Measurements from ENCODE around the gene FAU.

The FAU gene

GRCh38 chr11:65132988-65133700, 11.2 kb upstream of the FAU start:
- peaks cover 39% of the 10 kb centered on the region for H3K36me3 ChIP-seq (replicated peaks)
- in situ Hi-C loops (cut with MboI; ENCODE audit: low sequenced_read_pairs): no loop called here

GRCh38 chr11:65132238-65132987, 10.5 kb upstream of the FAU start:
- Histone ChIP-seq H3K4me1 (peaks cover 9% of the 10 kb centered on the region; the same call in 1 of the 2 replicates), H3K36me3 (replicated peaks) (peaks cover 44% of the 10 kb centered on the region), H3K9me3 (no peaks in the 10 kb centered on the region), H3K4me3 (no peak overlapping the region), H3K27me3 (ENCODE audit: low read depth) (no peaks in the 10 kb centered on the region)
- no peak for DNase-seq (ENCODE audit: low spot score in 2 of 2)
- in situ Hi-C loops (cut with MboI; ENCODE audit: low sequenced_read_pairs): no loop called here

More at GRCh38 chr11:65132988-65133700, 11.2 kb upstream of the FAU start:
- Histone ChIP-seq H3K4me3 (peak overlapping the region; percentile 72), H3K27me3 (ENCODE audit: low read depth) (no peaks in the 10 kb centered on the region), H3K4me1 (peaks cover 9% of the 10 kb centered on the region; the same call in 1 of the 2 replicates), H3K9me3 (no peaks in the 10 kb centered on the region)
- DNase-seq (ENCODE audit: low spot score in 2 of 2): peak in 1 of 2 experiments; percentile 67

- Histone ChIP-seq H3K36me3 (replicated peaks) (peaks cover 49% of the 10 kb centered on the region), H3K4me1 (peaks cover 9% of the 10 kb centered on the region; the same call in 1 of the 2 replicates), H3K9me3 (no peaks in the 10 kb centered on the region), H3K4me3 (no peak overlapping the region), H3K27me3 (ENCODE audit: low read depth) (no peaks in the 10 kb centered on the region)
- in situ Hi-C loops (cut with MboI; ENCODE audit: low sequenced_read_pairs): no loop called here
- DNase-seq (ENCODE audit: low spot score in 2 of 2): no peak
These were observed 9.9 kb upstream of the FAU start for GRCh38 chr11:65131895-65132237.

- Histone ChIP-seq H3K36me3 (replicated peaks) (peaks cover 54% of the 10 kb centered on the region), H3K4me1 (peaks cover 9% of the 10 kb centered on the region; the same call in 1 of the 2 replicates), H3K27me3 (ENCODE audit: low read depth) (no peaks in the 10 kb centered on the region), H3K9me3 (no peaks in the 10 kb centered on the region), H3K4me3 (no peak overlapping the region)
- DNase-seq (ENCODE audit: low spot score in 2 of 2): no peak
- in situ Hi-C loops (cut with MboI; ENCODE audit: low sequenced_read_pairs): no loop called here
These were observed 9.5 kb upstream of the FAU start for GRCh38 chr11:65131417-65131776.

- no peak for DNase-seq (ENCODE audit: low spot score in 2 of 2)
These were observed 8.9 kb upstream of the FAU start for GRCh38 chr11:65130631-65131416.

GRCh38 chr11:65129649-65130441, 7.9 kb upstream of the FAU start:
- DNase-seq (ENCODE audit: low spot score in 2 of 2): no peak
- Histone ChIP-seq H3K4me3 (no peak overlapping the region), H3K4me1 (0 out of 2 replicates have a peak, but pooled peaks cover 3% of the 10 kb centered on the region), H3K36me3 (replicated peaks) (peaks cover 68% of the 10 kb centered on the region), H3K9me3 (no peaks in the 10 kb centered on the region), H3K27me3 (ENCODE audit: low read depth) (no peaks in the 10 kb centered on the region)
- in situ Hi-C loops (cut with MboI; ENCODE audit: low sequenced_read_pairs): no loop called here

More at GRCh38 chr11:65130631-65131416, 8.9 kb upstream of the FAU start:
- peaks cover 9% of the 10 kb centered on the region; the same call in 1 of the 2 replicates for H3K4me1 ChIP-seq
- peaks cover 58% of the 10 kb centered on the region for H3K36me3 ChIP-seq (replicated peaks)
- no peak overlapping the region for H3K4me3 ChIP-seq
- in situ Hi-C loops (cut with MboI; ENCODE audit: low sequenced_read_pairs): no loop called here
- no peaks in the 10 kb centered on the region for H3K27me3 ChIP-seq (ENCODE audit: low read depth)
- H3K9me3 ChIP-seq: no peaks in the 10 kb centered on the region

- H3K27me3 ChIP-seq (ENCODE audit: low read depth): no peaks in the 10 kb centered on the region
- H3K9me3 ChIP-seq: no peaks in the 10 kb centered on the region
- H3K4me1 ChIP-seq: peaks cover 6% of the 10 kb centered on the region; the same call in 1 of the 2 replicates
- no peak overlapping the region for H3K4me3 ChIP-seq
- DNase-seq (ENCODE audit: low spot score in 2 of 2): no peak
- peaks cover 76% of the 10 kb centered on the region for H3K36me3 ChIP-seq (replicated peaks)
- in situ Hi-C loops (cut with MboI; ENCODE audit: low sequenced_read_pairs): no loop called here
These were observed 6.5 kb upstream of the FAU start for GRCh38 chr11:65128182-65129145.

GRCh38 chr11:65127473-65128181, 5.7 kb upstream of the FAU start:
- no peaks in the 10 kb centered on the region for H3K27me3 ChIP-seq (ENCODE audit: low read depth)
- no peak for DNase-seq (ENCODE audit: low spot score in 2 of 2)
- peaks cover 78% of the 10 kb centered on the region for H3K36me3 ChIP-seq (replicated peaks)
- no peaks in the 10 kb centered on the region for H3K9me3 ChIP-seq
- no peak overlapping the region for H3K4me3 ChIP-seq
- in situ Hi-C loops (cut with MboI; ENCODE audit: low sequenced_read_pairs): no loop called here
- peaks cover 11% of the 10 kb centered on the region; the same call in 1 of the 2 replicates for H3K4me1 ChIP-seq

GRCh38 chr11:65126624-65127274, 4.8 kb upstream of the FAU start:
- no peaks in the 10 kb centered on the region for H3K27me3 ChIP-seq (ENCODE audit: low read depth)
- H3K36me3 ChIP-seq (replicated peaks): peaks cover 72% of the 10 kb centered on the region
- no peak for DNase-seq (ENCODE audit: low spot score in 2 of 2)
- H3K4me3 ChIP-seq: no peak overlapping the region
- H3K4me1 ChIP-seq: peaks cover 11% of the 10 kb centered on the region; the same call in 1 of the 2 replicates
- no peaks in the 10 kb centered on the region for H3K9me3 ChIP-seq
- in situ Hi-C loops (cut with MboI; ENCODE audit: low sequenced_read_pairs): no loop called here

- no peaks in the 10 kb centered on the region for H3K9me3 ChIP-seq
- in situ Hi-C loops (cut with MboI; ENCODE audit: low sequenced_read_pairs): no loop called here
- no peak for DNase-seq (ENCODE audit: low spot score in 2 of 2)
- H3K36me3 ChIP-seq (replicated peaks): peaks cover 74% of the 10 kb centered on the region
- H3K27me3 ChIP-seq (ENCODE audit: low read depth): no peaks in the 10 kb centered on the region
- H3K4me3 ChIP-seq: no peak overlapping the region
- peaks cover 17% of the 10 kb centered on the region for H3K4me1 ChIP-seq
These were observed 3.5 kb upstream of the FAU start for GRCh38 chr11:65125197-65126056.

Data from HAP-1 (cell line).